Body of pancreas (tissue), 4 donors: ENCODE results near the gene DNALI1. TPM values are rescaled to one million over a fixed set of nuclear protein-coding genes. Genes with fewer than 3 reads are reported as not detected.

Source experiments
- ATAC-seq: fragments of 150-250 bp; one replicate; pipeline ENCODE4 v1.9.1; 2016
- DNase-seq, 4 donors: peaks; one replicate each; pipeline ENCODE4 v3.0.0-alpha.2; 2019
- H3K27ac ChIP-seq, 4 donors: fragments of 200-600 bp; sonication (generic); 1 replicate in 3 of 4; 2 replicates in 1 of 4; pipeline versions ENCODE4 v1.5.1 to v1.6.1; 2016 to 2019; ENCODE audit warnings: mild to moderate bottlenecking in 1 of 4, mixed read lengths in 1 of 4, moderate library complexity in 1 of 4
- H3K27me3 ChIP-seq, 2 donors: fragments of 200-600 bp; sonication (generic); one replicate each; pipeline ENCODE4 v1.6.0; 2016; ENCODE audit warnings: mild to moderate bottlenecking in 1 of 2
- H3K36me3 ChIP-seq, 2 donors: fragments of 200-600 bp; sonication (generic); replicated peaks in 1 of 2; 2 replicates each; pipeline ENCODE4 v1.5.1; 2016; ENCODE audit warnings: low read depth in 2 of 2; ENCODE audit not compliant: insufficient read depth in 1 of 2
- H3K4me1 ChIP-seq: fragments of 200-600 bp; sonication (generic); one replicate; pipeline ENCODE4 v1.6.0; 2016
- H3K4me3 ChIP-seq, 2 donors: fragments of 200-600 bp; sonication (generic); 1 replicate in 1 of 2; 2 replicates in 1 of 2; pipeline ENCODE4 v1.5.1; 2016 to 2019
- H3K9me3 ChIP-seq, 3 donors: fragments of 200-600 bp; sonication (generic); 1 replicate in 2 of 3; 2 replicates in 1 of 3; pipeline ENCODE4 v1.5.1; 2016
- CTCF ChIP-seq, 7 experiments: fragments of 450-650 bp in 4 of 7; fragments of 200-600 bp in 3 of 7; sonication (generic) in 3 of 7; IDR thresholded peaks; one replicate each; pipeline ENCODE4 v1.5.1; 2016 to 2019; ENCODE audit warnings: antibody characterized with exemption in 7 of 7
- POLR2A ChIP-seq, 3 donors: fragments of 450-650 bp; IDR thresholded peaks; one replicate each; pipeline ENCODE4 v1.6.1; 2016; ENCODE audit warnings: antibody characterized with exemption in 3 of 3, mild to moderate bottlenecking in 2 of 3
- WGBS, 2 donors: methylation state at CpG; one replicate each; pipeline ENCODE4 v1.1.5; 2017; 5-methylcytosine and 5-hydroxymethylcytosine counted together
- intact Hi-C: fragments of 100-400 bp; cut with DNase I; formaldehyde crosslinking; loops from one replicate; pipeline ENCODE4 v1.15.1; 2023
- total RNA-seq, 2 donors: library from RNA; depleted of rRNA; stranded (reverse); fragments of >200 nt; gene quantifications; one replicate each; pipeline ENCODE4 v1.1.0, GENCODE V29; 2016

The DNALI1 gene
- total RNA-seq, 2 donors from 2014 or later = 16.5 to 19.5 TPM

GRCh38 chr1:37602750-37603694 lies 46.3 kb downstream of the DNALI1 start:
- H3K27ac ChIP-seq = no peak overlapping the region
- peaks cover 0 to 7% of the 10 kb centered on the region in 2 donors for H3K27me3 ChIP-seq
- 15 to 16% methylated on average over 7 to 8 of the region's 8 CpGs for WGBS, 2 donors
- no peaks in the 10 kb centered on the region for H3K36me3 ChIP-seq
- ATAC-seq (no peak), DNase-seq (peak; percentile 19 to 35 (median 30))
- no peak overlapping the region for H3K4me3 ChIP-seq
- intact Hi-C loops = no loop called here
- H3K4me1 ChIP-seq = peaks cover 6% of the 10 kb centered on the region
- TF ChIP-seq POLR2A (IDR thresholded peaks at IDR 0.05) = no peak
- TF ChIP-seq CTCF (IDR thresholded peaks at IDR 0.05) = peak; percentile 27 to 59 (median 49)
- H3K9me3 ChIP-seq = no peaks in the 10 kb centered on the region

- DNase-seq (no peak), ATAC-seq (no peak)
- no peak for TF ChIP-seq POLR2A (IDR thresholded peaks at IDR 0.05)
- no peak for TF ChIP-seq CTCF (IDR thresholded peaks at IDR 0.05)
- WGBS, 2 donors = 48 to 52% methylated on average over 11 to 12 of the region's 12 CpGs
- Histone ChIP-seq H3K9me3 (no peaks in the 10 kb centered on the region), H3K4me1 (peaks cover 6% of the 10 kb centered on the region), H3K36me3 (no peaks in the 10 kb centered on the region), H3K27me3 (peaks cover 0 to 7% of the 10 kb centered on the region in 2 donors), H3K27ac (no peak overlapping the region), H3K4me3 (no peak overlapping the region)
- intact Hi-C loops = no loop called here
These were observed 48.4 kb downstream of the DNALI1 start for GRCh38 chr1:37605061-37605650.

- intact Hi-C loops = no loop called here
These were observed 49.2 kb downstream of the DNALI1 start for GRCh38 chr1:37605806-37606474.

More at GRCh38 chr1:37605806-37606474, 49.2 kb downstream of the DNALI1 start:
- no peak for ATAC-seq
- DNase-seq = no peak
- no peak overlapping the region for H3K27ac ChIP-seq
- H3K4me1 ChIP-seq = peaks cover 6% of the 10 kb centered on the region
- H3K36me3 ChIP-seq = no peaks in the 10 kb centered on the region
- H3K4me3 ChIP-seq = no peak overlapping the region
- TF ChIP-seq POLR2A (IDR thresholded peaks at IDR 0.05) (no peak), CTCF (IDR thresholded peaks at IDR 0.05) (no peak)
- H3K9me3 ChIP-seq = no peaks in the 10 kb centered on the region
- peaks cover 0 to 7% of the 10 kb centered on the region in 2 donors for H3K27me3 ChIP-seq
- WGBS, 2 donors = 70 to 77% methylated on average over 8 to 9 of the region's 9 CpGs
